Activated gamma-delta T cell treated with anti-CD3 and anti-CD28 coated beads, Interleukin-2, amount 50 U/mL, for 16 hours (primary cell): ENCODE results near the gene SLC37A1.

ENCODE experiments used
- DNase-seq: peaks from one replicate; pipeline ENCODE4 v3.0.0-alpha.2; 2020; ENCODE audit warnings: low read depth

Gene SLC37A1

DNA sequence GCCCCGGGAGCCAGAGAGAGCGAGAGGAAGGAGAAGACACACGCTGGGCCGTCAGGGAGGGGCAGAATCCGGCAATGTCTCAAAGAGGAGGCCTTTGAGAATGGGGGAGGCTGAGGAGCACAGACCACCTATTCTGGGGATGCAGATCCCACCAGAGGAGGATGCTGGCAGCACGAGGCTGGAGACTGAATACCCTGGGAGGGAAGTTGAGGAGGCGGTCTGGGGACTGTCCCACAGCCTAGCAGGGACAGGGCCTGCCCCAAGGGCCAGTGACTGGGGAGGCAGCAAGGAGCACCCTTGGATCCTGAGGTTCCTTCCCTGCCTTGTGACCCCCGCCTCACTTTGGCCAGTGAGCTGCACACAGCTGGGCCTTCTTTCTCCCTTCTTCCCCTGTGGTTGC, 49.2 kb downstream of the SLC37A1 start:
- no peak for DNase-seq

DNA sequence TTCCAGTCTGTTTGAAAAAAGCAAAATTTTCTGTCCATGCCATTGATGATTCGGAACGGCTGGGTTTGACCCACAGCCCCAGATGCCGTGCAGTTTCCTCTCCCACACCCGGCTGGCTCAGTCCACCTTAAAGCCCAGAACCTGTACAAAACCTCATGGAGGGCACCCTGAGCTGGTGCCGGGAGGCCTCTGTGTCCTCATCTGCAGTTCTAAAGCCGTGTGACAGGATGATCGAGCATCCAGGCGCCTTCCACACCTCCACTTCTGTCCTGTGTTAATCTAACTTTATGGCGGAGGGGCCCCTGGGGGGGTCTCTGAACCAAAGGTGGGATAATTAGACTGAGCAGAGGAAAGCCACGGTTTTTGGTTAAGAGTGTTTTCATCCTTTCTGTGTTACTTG, 49.6 kb downstream of the SLC37A1 start:
- no peak for DNase-seq

DNA sequence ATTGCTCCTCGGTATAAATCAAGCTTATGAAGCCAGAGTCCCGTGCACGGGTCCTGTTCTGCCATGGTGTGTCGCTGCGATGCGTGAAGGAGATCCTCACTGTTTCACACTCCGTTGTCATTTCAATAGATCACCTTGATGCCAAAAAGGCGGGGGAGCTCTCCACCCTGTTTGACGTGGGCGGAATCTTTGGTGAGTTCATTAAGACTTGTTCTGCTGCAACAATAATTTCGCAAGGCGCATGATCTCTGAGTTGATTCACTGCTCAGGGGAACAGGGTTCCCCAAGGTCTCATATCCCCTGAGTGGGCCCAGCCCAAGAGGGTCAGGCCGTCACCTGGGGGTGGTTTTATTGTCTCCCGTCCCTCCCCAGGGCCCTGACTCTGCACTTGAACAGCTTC, 50.0 kb downstream of the SLC37A1 start:
- DNase-seq: no peak

DNA sequence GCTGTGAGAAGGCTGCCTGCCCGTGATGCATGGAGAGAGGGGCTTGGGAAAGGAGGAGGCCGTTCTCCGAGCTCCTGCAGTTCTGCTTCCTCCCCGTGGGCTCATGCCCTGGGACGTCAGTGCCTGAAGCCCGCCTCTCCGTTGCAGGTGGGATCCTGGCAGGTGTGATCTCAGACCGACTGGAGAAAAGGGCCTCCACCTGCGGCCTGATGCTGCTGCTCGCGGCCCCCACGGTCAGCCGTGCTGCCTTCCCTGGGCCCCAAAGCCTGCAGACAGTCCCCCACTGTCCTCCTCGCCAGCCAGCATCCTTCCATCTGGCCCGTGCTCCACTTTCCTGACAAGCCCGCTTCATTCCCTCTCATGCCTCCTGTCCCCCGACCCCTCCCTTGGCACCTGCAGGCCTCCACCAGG, 50.9 kb downstream of the SLC37A1 start:
- DNase-seq: no peak

DNA sequence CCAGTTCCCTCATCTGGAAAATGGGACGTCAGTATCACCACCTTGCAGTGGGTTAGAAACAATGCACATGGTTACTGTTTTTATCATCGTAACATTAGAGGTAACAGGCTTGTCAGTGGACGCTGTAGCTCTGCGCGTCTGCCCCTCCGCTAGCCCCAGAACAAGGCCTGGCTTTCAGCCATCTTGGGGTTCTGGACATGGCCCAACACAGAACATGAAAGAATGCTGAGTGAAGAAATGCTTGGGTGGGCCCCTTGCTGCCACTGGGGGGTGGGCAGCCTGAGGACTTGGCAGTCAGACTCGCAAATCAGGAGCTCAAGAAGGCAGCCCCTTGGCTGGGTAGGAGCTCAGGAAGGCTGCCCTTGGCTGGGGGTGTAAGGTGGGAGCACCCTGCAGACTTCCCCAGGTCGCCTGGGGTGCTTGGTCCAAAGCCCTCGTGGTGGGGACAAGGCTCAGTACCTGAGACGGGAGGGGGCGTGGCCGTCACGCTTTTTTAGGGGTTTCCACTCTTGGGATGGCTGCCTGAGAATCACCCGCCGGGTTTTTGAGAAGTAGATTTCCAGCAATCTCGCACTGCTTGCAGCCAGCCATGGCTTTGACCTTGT, 51.7 kb downstream of the SLC37A1 start:
- no peak for DNase-seq

DNA sequence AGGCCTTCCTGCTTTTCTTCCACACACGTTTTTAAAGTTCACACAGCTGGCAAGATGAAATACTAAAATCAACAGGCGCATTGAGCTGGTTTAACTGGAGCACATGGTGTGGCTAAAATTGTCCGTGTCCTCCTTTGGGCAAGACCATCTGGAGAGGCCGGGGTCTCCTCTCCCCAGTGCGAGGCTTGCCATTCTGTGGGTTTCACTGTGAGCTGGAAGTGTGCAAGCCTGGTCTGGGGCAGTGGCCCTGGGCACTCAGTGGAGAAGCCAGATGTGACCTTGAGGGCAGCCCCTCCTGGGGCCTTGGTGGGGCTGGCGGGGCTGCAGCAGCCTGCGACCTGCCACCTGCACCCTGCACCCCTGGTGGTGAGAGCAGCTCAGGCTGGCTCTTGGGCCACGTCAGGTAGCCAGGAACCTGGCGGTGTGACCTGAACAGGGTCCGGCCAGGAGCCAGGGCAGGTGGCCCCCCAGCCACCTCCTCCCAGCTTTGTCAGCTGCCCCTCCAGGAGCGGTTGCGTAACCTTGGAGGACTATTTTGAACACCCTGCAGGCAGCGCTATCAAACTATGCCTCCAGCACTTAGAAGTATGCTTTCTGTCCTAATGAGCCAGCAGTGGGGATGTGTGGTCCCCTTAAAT, 52.4 kb downstream of the SLC37A1 start:
- DNase-seq: no peak

DNA sequence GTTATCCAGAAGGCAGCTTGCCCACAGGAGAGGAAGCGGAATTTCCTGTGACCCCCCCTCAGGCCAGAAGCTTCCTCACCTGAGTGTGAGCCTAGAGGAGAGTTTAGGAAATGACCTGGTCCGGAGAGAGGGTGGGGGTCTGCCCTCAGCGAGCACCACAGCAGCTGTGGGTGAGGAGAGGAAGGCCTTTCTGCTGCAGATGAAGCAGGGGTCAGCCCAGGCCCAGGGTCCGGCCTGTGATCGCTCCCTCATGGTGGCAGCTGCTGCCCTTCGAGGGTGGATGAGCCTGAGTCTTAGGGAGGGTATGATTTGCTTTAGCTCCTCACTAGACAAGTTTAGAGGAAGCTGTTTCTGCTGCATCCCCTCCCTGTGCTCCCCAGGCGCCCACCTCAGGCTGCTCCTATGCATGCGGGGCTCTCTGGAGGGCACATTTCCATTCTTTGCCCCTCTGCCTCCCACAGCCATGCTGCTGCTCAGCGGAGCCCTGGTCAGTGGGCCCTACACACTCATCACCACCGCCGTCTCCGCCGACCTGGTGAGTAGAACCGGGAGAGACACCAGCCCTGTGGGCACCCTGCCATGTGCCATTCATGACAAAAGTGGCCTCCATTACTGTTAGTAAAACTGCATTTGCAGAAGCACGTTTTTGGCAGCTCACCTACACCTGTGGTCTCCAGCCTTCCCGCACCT, 53.0 kb downstream of the SLC37A1 start:
- DNase-seq: no peak

DNA sequence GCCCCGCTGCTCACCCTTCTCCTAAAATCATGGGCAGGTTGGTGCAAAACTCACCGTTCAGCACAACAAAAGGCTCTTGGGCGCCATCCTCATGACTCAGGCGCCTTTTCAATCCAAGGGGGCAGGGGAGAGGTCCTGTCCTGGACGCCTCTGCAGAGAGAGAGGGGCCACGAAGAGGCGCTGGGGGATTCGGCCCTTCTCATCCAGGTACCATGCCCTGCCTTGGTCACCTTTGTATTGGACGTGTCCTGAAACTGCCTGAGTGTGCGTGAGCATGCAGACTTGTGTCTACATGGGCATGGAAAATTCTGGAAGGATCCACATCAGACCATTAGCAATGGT, 53.5 kb downstream of the SLC37A1 start:
- DNase-seq: no peak

DNA sequence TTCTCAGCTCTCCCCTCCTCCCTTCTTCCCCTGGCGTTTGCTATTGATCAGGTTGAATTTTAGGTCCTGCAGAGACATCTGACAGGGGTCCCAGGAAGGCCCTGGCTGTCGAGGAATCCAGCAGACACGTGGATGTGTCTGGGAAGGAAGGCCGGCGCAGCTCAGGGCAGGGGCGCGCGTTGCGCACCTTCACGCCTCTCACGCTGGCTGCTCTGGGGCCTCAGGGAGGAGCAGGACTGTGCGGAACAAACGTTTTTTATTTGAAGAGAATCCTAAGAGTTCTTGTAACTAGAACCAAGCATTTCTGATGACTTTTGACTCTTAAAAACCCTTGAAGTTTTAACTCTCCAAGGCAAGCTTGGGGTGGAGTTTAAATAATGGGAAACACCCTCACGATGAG, 54.2 kb downstream of the SLC37A1 start:
- DNase-seq: no peak

DNA sequence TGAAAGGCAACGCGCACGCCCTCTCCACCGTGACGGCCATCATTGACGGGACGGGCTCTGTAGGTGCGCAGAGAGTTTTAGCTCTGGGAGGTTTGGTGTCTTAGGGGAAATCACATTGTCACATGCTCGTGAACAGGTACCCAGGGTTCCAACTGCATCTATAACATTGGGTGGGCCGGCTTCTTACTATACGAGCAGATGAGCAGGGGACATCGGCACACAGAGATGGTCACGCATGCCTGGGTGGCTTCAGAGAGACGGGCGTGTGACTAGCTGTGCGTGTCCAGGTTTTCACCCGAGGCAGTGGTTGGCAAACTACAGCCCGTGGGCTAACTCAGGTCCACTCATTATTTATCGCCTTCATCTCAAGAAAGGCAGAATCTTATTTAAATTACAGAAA, 54.7 kb downstream of the SLC37A1 start:
- DNase-seq: no peak

DNA sequence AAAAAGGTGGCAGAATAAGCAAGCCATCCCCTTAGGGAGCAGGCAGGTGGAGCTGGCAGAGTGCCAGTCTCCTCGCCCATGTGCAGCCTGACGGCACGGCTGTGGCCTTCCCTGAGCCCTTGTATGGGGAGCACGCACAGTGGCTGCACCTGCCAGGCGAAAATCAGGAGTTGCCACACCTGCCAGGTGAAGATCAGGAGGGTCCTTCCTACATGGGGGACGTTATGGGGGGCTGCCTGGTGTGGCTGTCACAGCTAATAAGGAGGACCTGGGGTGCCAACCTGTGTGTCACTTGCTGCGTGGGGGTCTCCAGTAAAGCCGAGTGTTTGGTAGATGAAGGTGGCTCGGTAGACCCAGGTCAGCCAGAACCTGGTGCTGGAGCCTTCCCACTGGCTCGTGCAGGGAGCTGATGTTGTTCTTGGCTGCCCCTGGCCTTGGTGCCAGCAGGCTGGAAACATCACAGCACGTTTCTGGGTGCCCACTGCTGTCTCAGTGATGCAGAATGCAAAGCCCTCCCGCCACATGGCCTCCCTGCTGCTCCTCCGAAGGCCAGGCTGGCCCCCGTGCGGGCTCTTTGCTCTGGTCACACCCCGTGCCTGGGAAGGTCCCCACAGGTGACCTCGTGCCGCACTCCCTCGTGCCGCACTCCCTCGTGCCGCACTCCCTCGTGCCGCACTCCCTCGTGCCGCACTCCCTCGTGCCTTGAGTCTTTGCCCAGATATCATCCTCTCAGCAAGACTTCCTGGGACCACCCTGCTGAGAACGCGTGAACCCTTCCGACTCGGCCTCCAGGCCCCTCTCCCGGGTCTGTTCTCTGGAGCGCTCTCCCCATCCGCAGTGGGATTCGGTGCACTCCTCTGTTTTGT, 55.4 kb downstream of the SLC37A1 start:
- DNase-seq: no peak

DNA sequence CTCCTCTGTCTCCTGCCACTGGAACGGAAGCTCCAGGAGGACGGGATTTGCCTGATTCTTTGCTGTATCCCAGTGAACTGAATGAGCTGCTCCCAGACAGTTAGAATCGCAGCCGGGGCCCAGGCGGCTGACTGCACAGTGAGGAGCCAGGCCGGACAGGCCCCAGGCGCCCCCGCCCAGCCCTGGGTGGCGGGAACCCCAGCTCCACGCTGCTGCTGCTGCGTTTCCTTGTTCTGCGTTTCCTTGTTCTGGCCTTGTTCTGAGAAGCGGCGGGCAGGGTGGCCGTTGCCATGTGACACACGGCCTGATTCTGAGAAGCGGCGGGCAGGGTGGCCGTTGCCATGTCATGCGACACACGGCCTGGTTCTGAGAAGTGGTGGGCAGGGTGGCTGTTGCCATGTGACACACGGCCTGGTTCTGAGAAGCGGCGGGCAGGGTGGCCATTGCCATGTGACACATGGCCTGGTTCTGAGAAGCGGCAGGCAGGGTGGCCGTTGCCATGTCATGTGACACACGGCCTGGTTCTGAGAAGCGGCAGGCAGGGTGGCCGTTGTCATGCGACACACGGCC, 56.2 kb downstream of the SLC37A1 start:
- DNase-seq: no peak

DNA sequence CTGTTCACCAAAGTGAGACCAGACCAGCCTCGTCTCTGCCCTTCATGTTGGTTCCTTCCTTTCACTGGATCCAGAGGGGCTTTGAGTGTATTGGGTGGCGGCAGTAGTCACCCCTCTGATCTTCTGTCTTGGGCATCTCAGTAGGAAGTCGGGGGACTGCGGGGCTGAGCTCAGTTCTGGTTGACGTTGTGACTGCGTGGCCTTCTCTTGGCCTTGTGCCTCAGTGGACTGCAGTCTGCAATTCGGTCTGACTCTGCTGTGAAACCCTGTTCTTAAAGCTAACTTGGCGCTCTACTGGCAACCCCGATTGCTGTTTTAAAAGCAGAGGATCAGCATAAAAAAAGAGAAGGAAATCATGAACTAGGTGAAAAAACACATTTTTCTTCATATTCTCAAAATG, 56.7 kb downstream of the SLC37A1 start:
- no peak for DNase-seq

DNA sequence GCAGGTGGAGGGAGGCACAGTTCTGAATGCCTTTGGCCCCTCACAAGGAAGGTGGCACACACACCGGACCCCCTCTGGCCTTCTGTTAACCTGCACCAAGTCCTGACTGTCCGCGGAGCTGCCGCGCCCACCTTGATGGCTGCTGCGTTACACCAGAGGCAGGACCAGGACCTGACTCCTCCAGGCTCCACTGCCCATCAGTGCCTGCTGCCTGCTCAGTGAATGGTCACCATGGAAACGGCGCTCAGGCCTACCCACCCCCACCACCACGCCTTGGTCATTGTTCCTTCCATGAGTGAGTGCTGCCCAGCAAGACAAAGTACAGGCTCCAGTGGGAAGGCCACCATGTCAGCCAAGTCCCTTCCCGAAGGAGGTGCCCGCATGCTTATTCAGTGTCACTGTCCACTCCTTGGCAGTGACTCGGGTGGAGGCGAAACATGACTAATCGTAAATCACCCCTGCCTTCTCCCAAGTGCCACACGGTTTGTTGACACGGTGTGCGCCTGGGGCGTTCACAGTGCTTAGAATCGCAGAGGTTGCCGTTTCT, 57.3 kb downstream of the SLC37A1 start:
- no peak for DNase-seq

DNA sequence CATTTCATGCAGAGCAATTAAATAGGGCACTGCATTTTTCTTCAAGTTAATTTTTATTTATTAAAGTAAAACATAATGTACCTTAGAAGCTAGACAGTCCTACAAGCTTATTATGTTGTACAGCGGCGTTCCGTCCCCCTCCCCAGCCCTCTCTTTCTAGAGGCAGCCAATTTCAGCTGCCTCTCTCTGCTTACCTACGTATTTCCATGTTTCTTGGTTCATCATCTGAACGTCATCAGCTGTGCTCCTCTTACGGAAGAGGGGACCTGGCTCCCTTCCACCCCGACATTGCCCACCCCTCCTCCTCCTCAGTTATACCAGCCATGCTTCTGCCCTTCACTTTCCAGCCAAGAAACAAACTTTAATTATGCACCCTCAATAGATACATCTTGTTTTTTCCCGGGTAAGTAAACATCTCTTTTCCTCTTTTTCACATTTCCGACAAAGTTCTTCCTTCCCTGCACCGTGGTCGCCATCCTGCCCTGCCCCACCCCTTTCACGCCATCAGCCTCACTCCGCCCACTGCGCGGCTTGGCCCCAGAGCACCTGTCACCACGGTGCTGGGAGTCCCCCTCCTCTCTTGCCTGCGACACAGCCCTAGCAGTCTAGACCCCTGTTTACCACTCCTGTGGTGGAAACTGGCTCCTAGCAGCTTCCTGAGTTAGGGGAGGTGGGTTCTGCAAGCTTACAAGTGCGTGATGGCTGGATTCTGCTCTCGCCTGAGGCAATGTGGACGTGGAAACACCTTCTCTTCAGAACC, 57.9 kb downstream of the SLC37A1 start:
- DNase-seq: no peak

DNA sequence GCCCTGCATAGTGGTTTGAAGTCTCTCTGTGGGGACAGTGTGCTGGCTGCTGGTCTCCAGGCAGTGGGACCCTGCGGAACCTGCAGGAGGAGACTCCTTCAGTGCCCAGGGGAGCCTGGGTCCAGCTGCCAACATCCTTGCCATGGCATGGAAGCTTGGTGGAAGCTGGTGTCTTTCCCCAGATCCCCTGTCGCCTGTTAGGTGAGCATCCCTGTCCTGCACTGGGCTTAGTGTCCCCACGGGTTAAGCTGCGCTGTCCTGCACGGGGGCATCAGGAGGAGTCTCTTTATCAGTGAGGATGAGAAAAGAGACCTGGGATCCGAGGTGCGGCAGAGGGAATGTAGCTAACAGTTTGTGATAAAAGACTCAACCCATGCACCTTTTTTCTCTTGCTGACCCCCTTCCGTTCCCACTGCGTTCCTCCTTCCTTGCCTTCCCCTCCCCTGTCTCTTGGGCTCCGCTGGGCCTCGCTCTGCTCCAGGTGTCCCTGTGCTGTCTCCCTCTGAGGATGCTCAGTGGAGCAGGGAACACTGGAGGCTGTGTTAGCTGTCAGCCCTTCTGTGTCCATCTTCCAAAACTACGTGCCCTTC, 59.3 kb downstream of the SLC37A1 start:
- DNase-seq: no peak

DNA sequence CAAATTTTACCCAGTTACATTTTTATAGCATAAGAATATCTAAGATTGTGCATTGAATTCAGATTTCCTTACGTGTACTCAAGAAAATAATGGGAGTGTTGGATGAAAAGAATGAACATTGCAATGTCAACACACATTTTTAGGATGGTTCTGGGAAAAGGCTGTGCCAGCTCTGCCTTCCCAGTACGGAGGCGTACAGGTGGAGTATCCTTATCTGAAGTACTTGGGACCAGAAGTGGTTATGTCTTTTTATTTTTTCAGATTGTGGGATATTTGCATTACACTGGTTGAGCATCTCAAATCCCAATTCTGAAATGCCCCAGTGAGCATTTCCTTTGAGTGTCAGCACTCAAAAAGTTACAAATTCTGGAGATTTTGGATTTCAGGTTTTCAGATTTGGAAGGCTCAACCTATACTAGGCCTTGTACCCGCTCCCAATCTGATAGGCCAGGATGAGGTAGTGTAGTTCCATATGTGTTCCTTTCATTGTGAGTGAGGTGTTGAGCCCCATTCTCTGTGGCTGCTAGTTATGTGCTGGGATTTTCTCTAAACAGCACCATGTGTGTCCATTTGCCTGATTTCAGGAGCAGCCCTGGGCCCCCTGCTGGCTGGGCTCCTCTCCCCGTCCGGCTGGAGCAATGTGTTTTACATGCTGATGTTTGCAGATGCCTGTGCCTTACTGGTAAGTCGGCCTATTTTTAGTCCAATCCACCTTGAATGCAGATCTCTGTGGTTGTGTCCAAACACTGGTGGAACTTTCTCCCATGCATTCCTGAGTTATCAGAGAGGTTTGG, 60.8 kb downstream of the SLC37A1 start:
- DNase-seq: no peak

DNA sequence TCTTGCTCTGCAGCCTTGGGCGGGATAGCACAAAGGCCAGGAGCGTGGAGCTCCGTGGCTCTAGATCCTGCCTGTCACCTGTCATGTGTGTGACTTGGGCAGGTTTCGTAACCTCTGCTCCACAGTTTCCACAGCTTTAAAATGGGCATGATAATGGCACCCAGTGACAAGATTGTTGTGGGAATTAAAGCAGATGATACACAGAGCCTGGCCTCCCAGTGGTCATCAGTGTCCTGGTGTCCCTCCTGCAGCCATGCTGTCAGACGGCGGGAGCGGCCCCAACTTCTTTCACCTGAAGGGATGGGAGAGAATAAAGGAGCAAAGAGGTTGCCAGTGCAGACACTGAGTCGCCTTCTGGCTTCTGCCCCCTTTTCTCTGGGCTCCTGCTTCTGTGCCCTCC, 61.5 kb downstream of the SLC37A1 start:
- no peak for DNase-seq

DNA sequence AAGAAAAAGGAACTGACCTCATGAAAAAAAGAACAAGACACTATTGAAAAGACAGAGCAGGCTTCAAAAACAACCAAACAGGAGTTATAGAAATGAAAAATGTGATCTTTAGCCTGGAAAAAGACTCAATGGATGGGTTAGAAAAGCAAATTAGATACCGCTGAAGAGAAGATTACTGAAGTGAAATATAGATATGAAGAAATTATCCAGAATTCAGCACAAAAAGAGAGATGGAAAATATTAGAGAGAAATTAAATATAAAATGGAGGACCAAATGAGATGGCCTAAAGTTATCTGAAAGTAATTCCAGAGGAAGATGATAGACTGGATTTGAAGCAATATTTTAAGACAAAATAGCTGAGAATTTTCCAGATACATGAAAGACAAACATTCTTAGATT, 63.0 kb downstream of the SLC37A1 start:
- DNase-seq: no peak

DNA sequence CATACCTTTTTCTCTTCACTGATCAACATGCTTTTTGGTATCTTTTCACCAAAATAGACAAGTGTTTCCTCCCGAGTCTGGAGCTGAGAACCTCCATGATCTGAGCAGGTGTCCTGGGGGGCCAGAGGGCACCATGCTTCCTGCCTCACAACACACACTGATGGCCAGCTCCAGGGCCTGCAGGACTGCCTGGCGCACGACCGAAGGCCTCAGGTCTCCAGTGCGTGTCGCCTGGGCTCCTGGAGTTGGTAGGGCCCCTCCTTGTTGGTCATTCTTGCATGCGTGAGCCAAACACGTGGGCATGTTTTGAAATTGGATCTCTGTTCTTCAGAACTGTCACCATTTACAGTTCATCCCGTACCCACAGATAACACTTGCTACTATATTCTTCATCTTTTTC, 64.4 kb downstream of the SLC37A1 start:
- no peak for DNase-seq
